Neuronal stem cell (in vitro differentiated cells): Measurements from ENCODE around the gene LCN1.

ENCODE experiments used
- DNase-seq: peaks from one replicate; pipeline ENCODE4 v3.0.0-alpha.2; 2013; ENCODE audit warnings: low spot score
- H2AFZ ChIP-seq: one replicate; pipeline ENCODE4 v1.6.1; 2013; ENCODE audit warnings: mild to moderate bottlenecking, low read length, inconsistent platforms
- H2AK5ac ChIP-seq: 2 replicates; pipeline ENCODE4 v1.6.1; 2013; ENCODE audit warnings: low read depth, mild to moderate bottlenecking, inconsistent platforms, low read length, moderate library complexity, mixed read lengths
- H2BK120ac ChIP-seq: 2 replicates; pipeline ENCODE4 v1.6.1; 2013; ENCODE audit warnings: low read depth, mild to moderate bottlenecking, inconsistent platforms, low read length, moderate library complexity, mixed read lengths
- H2BK12ac ChIP-seq: one replicate; pipeline ENCODE4 v1.6.1; 2013; ENCODE audit warnings: low read length, inconsistent platforms
- H2BK15ac ChIP-seq: 2 replicates; pipeline ENCODE4 v1.6.1; 2013; ENCODE audit warnings: mild to moderate bottlenecking, low read length, inconsistent platforms, mixed read lengths
- H2BK5ac ChIP-seq: one replicate; pipeline ENCODE4 v1.6.1; 2013; ENCODE audit warnings: inconsistent platforms, mild to moderate bottlenecking, low read length, moderate library complexity
- H3K14ac ChIP-seq: one replicate; pipeline ENCODE4 v1.6.1; 2013; ENCODE audit warnings: low read length, inconsistent platforms
- H3K18ac ChIP-seq: 2 replicates; pipeline ENCODE4 v1.6.1; 2013; ENCODE audit warnings: low read length, inconsistent platforms
- H3K23ac ChIP-seq: 2 replicates; pipeline ENCODE4 v1.6.1; 2013; ENCODE audit warnings: low read depth, mild to moderate bottlenecking, mixed read lengths, low read length, inconsistent platforms; ENCODE audit not compliant: poor library complexity
- H3K27ac ChIP-seq: replicated peaks from 3 replicates; pipeline ENCODE4 v1.5.1; 2013; ENCODE audit warnings: low read length, inconsistent platforms
- H3K27me3 ChIP-seq, 3 experiments: 2 replicates each; pipeline ENCODE4 v1.6.1; 2013; ENCODE audit warnings: low read length in 3 of 3, mild to moderate bottlenecking in 2 of 3, inconsistent platforms in 1 of 3, low read depth in 1 of 3, mixed read lengths in 1 of 3, moderate library complexity in 1 of 3; ENCODE audit not compliant: control insufficient read depth in 3 of 3, insufficient read depth in 3 of 3
- H3K36me3 ChIP-seq, 2 donors: replicated peaks in 1 of 2; 2 replicates each; pipeline ENCODE4 v1.6.1; 2013; ENCODE audit warnings: low read length in 2 of 2; ENCODE audit not compliant: control insufficient read depth in 2 of 2, insufficient read depth in 2 of 2
- H3K4ac ChIP-seq: 2 replicates; pipeline ENCODE4 v1.6.1; 2013; ENCODE audit warnings: inconsistent platforms, mild to moderate bottlenecking, low read length, moderate library complexity
- H3K4me1 ChIP-seq, 2 donors: 1 replicate in 1 of 2; 2 replicates in 1 of 2; pipeline ENCODE4 v1.6.1; 2013; ENCODE audit warnings: low read length in 2 of 2, low read depth in 1 of 2; ENCODE audit not compliant: control insufficient read depth in 2 of 2, insufficient read depth in 1 of 2
- H3K4me2 ChIP-seq: one replicate; pipeline ENCODE4 v1.6.1; 2013; ENCODE audit warnings: mild to moderate bottlenecking, low read length, inconsistent platforms; ENCODE audit not compliant: insufficient read depth, poor library complexity, severe bottlenecking
- H3K4me3 ChIP-seq, 2 donors: 2 replicates each; pipeline ENCODE4 v1.5.1; 2013; ENCODE audit warnings: low read length in 2 of 2, mild to moderate bottlenecking in 2 of 2, inconsistent platforms in 1 of 2, moderate library complexity in 1 of 2
- H3K79me1 ChIP-seq: one replicate; pipeline ENCODE4 v1.6.1; 2013; ENCODE audit warnings: low read depth, mild to moderate bottlenecking, inconsistent platforms, low read length, moderate library complexity
- H3K9ac ChIP-seq: one replicate; pipeline ENCODE4 v1.6.1; 2013; ENCODE audit warnings: mild to moderate bottlenecking, low read depth, low read length, inconsistent platforms; ENCODE audit not compliant: poor library complexity
- H3K9me3 ChIP-seq, 2 donors: replicated peaks in 1 of 2; 2 replicates each; pipeline versions ENCODE3 to v1.6.1; 2013; ENCODE audit warnings: low read length in 2 of 2, mild to moderate bottlenecking in 2 of 2, inconsistent platforms in 1 of 2, low read depth in 1 of 2, mixed read lengths in 1 of 2, moderate library complexity in 1 of 2; ENCODE audit not compliant: control insufficient read depth in 2 of 2, insufficient read depth in 1 of 2
- H4K8ac ChIP-seq: one replicate; pipeline ENCODE4 v1.6.1; 2013; ENCODE audit warnings: low read depth, mild to moderate bottlenecking, inconsistent platforms, low read length, moderate library complexity
- H4K91ac ChIP-seq: one replicate; pipeline ENCODE4 v1.6.1; 2013; ENCODE audit warnings: low read length, low read depth, mild to moderate bottlenecking, inconsistent platforms; ENCODE audit not compliant: poor library complexity
- whole genome bisulfite sequencing, 2 donors: extraction: QIAGEN DNeasy Blood & Tissue Kit; methylation state at CpG; one replicate each; pipeline ENCODE4 v1.1.7; 2013; ENCODE audit warnings: missing lambda C conversion rate in 2 of 2, mixed read lengths in 1 of 2; ENCODE audit not compliant: insufficient read length in 2 of 2, insufficient replicate concordance in 1 of 2; ENCODE audit errors: extremely low coverage in 2 of 2; 5-methylcytosine and 5-hydroxymethylcytosine counted together

The LCN1 gene

DNA sequence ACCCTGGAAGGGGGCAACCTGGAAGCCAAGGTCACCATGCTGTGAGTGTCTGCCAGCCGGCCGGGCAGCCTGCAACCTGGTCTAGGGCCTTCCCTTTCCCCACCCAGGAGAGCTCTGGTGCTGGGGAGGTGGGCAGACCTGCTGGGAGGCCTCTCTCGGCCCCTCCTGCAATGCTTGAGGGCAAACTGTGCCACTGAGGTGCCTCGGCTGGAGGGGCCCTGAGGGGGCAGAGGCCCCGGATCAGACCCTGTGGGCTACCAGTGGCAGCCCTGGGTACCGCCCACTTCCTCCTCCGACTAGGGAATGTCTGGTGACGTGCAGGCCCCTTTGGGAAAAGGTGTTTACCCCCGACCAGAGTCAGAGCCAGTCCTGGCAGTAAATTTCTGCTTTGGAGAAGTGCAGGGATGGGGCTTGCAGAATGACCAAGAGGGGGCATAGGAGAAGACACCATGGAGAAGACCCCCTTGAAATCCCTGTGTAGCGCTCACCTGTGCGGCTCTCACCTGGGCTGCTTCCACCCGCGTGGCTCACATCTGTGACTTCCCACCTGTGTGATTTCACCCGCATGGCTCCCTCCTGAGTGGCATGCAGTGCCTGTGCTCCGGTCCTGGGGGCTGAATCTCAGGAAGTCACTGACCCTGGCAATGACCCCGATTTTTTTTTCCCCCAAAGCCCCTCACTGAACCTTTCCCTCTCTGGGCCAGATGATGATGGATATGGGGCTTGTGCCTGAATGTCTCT is 1.1 kb downstream of the LCN1 start:
- Histone ChIP-seq H3K4me1 (peaks cover 0 to 6% of the 10 kb centered on the region in 2 donors), H2BK15ac (no peak overlapping the region), H2BK120ac (no peak overlapping the region), H2AFZ (no peak overlapping the region), H4K91ac (no peak overlapping the region), H3K27ac (no peak overlapping the region), H3K36me3 (no peaks in the 10 kb centered on the region), H3K14ac (no peak overlapping the region), H3K4me3 (no peak overlapping the region), H3K23ac (no peak overlapping the region), H3K9ac (no peak overlapping the region), H2BK12ac (no peak overlapping the region), H3K4me2 (no peak overlapping the region), H3K18ac (no peak overlapping the region), H4K8ac (no peak overlapping the region), H2AK5ac (no peak overlapping the region), H3K27me3 (peaks cover 0 to 3% (median 0%) of the 10 kb centered on the region in 3 experiments), H3K9me3 (no peaks in the 10 kb centered on the region), H3K4ac (no peak overlapping the region), H2BK5ac (no peak overlapping the region), H3K79me1 (no peaks in the 10 kb centered on the region)
- DNase-seq = no peak
- no CpG with 5 or more reads among the region's 16 CpGs for WGBS, 2 donors

GRCh38 chr9:135522931-135523330 is 1.7 kb downstream of the LCN1 start:
- Histone ChIP-seq H3K4me3 (no peak overlapping the region), H3K18ac (no peak overlapping the region), H3K4me2 (no peak overlapping the region), H2BK120ac (no peak overlapping the region), H2AK5ac (peak overlapping the region; percentile 56), H4K91ac (no peak overlapping the region), H2BK12ac (no peak overlapping the region), H3K27ac (no peak overlapping the region), H2BK5ac (no peak overlapping the region), H3K27me3 (peaks cover 0 to 3% (median 0%) of the 10 kb centered on the region in 3 experiments), H3K79me1 (no peaks in the 10 kb centered on the region), H3K23ac (no peak overlapping the region), H2AFZ (no peak overlapping the region), H3K9ac (no peak overlapping the region), H3K36me3 (no peaks in the 10 kb centered on the region), H4K8ac (no peak overlapping the region), H3K14ac (no peak overlapping the region), H3K9me3 (no peaks in the 10 kb centered on the region), H3K4me1 (peaks cover 0 to 6% of the 10 kb centered on the region in 2 donors), H3K4ac (no peak overlapping the region), H2BK15ac (no peak overlapping the region)
- WGBS, 2 donors = no CpG with 5 or more reads among the region's 17 CpGs
- DNase-seq = no peak

DNA sequence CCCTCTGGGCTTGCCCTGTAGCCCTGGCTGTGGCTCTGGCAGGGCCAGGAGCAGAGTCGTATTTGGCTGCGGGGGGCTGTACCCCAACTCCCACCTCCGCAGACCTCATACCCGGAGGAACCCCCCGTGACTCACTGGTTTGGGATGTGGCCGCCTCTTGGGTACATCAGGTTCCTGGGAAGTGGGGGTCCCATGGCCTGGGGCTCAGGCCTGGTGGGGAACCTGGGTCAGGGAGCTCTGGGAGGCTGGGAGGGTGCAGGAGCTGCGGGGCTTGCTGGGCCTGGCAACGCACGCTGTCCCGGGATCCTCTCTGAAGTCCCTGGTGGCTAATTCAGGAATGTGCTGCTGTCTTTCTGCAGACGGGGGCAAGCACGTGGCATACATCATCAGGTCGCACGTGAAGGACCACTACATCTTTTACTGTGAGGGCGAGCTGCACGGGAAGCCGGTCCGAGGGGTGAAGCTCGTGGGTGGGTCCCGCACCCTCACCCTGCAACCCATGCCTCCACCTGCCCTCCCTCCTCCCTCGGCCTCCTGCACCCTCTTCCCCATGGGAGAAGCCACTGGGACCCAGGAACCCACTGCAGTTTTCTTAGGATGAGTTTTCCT is 2.4 kb downstream of the LCN1 start:
- Histone ChIP-seq H3K14ac (peak overlapping the region; percentile 97), H2BK12ac (no peak overlapping the region), H4K91ac (no peak overlapping the region), H2AFZ (no peak overlapping the region), H4K8ac (peak overlapping the region; percentile 93), H3K4me2 (no peak overlapping the region), H3K27ac (no peak overlapping the region), H3K27me3 (peaks cover 0 to 3% (median 0%) of the 10 kb centered on the region in 3 experiments), H3K23ac (peak overlapping the region; percentile 85), H3K9ac (no peak overlapping the region), H2BK15ac (peak overlapping the region; percentile 58), H2BK5ac (peak overlapping the region; percentile 90), H2AK5ac (peak overlapping the region; percentile 83), H3K79me1 (no peaks in the 10 kb centered on the region), H2BK120ac (no peak overlapping the region), H3K36me3 (no peaks in the 10 kb centered on the region), H3K18ac (peak overlapping the region; percentile 71), H3K4me3 (no peak overlapping the region), H3K4ac (no peak overlapping the region), H3K9me3 (no peaks in the 10 kb centered on the region), H3K4me1 (peaks cover 0 to 6% of the 10 kb centered on the region in 2 donors)
- WGBS, 2 donors = no CpG with 5 or more reads among the region's 21 CpGs
- DNase-seq = no peak

GRCh38 chr9:135524130-135524861 is 3.1 kb downstream of the LCN1 start:
- peak overlapping the region; percentile 97 for H3K14ac ChIP-seq

More at GRCh38 chr9:135524130-135524861, 3.1 kb downstream of the LCN1 start:
- no peak overlapping the region for H3K4me2 ChIP-seq
- peak overlapping the region; percentile 64 for H3K18ac ChIP-seq
- peaks cover 0 to 6% of the 10 kb centered on the region in 2 donors for H3K4me1 ChIP-seq
- WGBS, 2 donors = no CpG with 5 or more reads among the region's 27 CpGs
- DNase-seq = no peak
- H2BK12ac ChIP-seq = no peak overlapping the region
- H3K9me3 ChIP-seq = no peaks in the 10 kb centered on the region
- H3K23ac ChIP-seq = no peak overlapping the region
- H3K27me3 ChIP-seq = peaks cover 0 to 6% (median 0%) of the 10 kb centered on the region in 3 experiments
- no peak overlapping the region for H3K4me3 ChIP-seq
- H4K91ac ChIP-seq = no peak overlapping the region
- no peak overlapping the region for H2BK120ac ChIP-seq
- H2AFZ ChIP-seq = no peak overlapping the region
- no peak overlapping the region for H3K4ac ChIP-seq
- H3K79me1 ChIP-seq = no peaks in the 10 kb centered on the region
- no peak overlapping the region for H3K27ac ChIP-seq
- no peaks in the 10 kb centered on the region for H3K36me3 ChIP-seq
- H4K8ac ChIP-seq = no peak overlapping the region
- peak overlapping the region; percentile 83 for H2AK5ac ChIP-seq
- peak overlapping the region; percentile 90 for H2BK5ac ChIP-seq
- H2BK15ac ChIP-seq = peak overlapping the region; percentile 58
- H3K9ac ChIP-seq = no peak overlapping the region
